Gastroesophageal sphincter (tissue), 4 donors: ENCODE results near the gene TMEM222. TPM values are rescaled to one million over a fixed set of nuclear protein-coding genes. Genes with fewer than 3 reads are reported as not detected.

Experiments used
- ATAC-seq: fragments of 150-250 bp; one replicate; pipeline ENCODE4 v1.9.1; 2016; ENCODE audit warnings: mild to moderate bottlenecking, moderate library complexity
- H3K27ac ChIP-seq, 4 donors: fragments of 200-600 bp; sonication (generic) in 3 of 4; 1 replicate in 3 of 4; 2 replicates in 1 of 4; pipeline ENCODE4 v1.5.1; 2016 to 2019
- H3K27me3 ChIP-seq: fragments of 200-600 bp; sonication (generic); one replicate; pipeline ENCODE4 v1.5.1; 2019
- H3K36me3 ChIP-seq, 2 donors: fragments of 200-600 bp; sonication (generic); one replicate each; pipeline ENCODE4 v1.5.1; 2019; ENCODE audit warnings: control low read depth in 1 of 2
- H3K4me1 ChIP-seq, 3 donors: fragments of 200-600 bp; sonication (generic); 1 replicate in 2 of 3; 2 replicates in 1 of 3; pipeline ENCODE4 v1.5.1; 2016 to 2019; ENCODE audit warnings: control low read depth in 2 of 3
- H3K4me3 ChIP-seq, 2 donors: fragments of 200-600 bp; sonication (generic); one replicate each; pipeline ENCODE4 v1.5.1; 2019; ENCODE audit warnings: mild to moderate bottlenecking in 1 of 2, moderate library complexity in 1 of 2
- H3K9me3 ChIP-seq, 3 donors: fragments of 200-600 bp; sonication (generic); one replicate each; pipeline ENCODE4 v1.5.1; 2017 to 2019; ENCODE audit warnings: control low read depth in 2 of 3
- EP300 ChIP-seq: sonication (generic); formaldehyde crosslinking; IDR thresholded peaks from one replicate; pipeline ENCODE4 v1.6.1; 2017; ENCODE audit warnings: antibody characterized with exemption, mild to moderate bottlenecking
- POLR2A ChIP-seq, 2 donors: fragments of 450-650 bp; IDR thresholded peaks; one replicate each; pipeline ENCODE4 v1.6.1; 2017; ENCODE audit warnings: antibody characterized with exemption in 2 of 2, mild to moderate bottlenecking in 2 of 2, moderate library complexity in 1 of 2
- POLR2AphosphoS5 ChIP-seq: sonication (generic); formaldehyde crosslinking; IDR thresholded peaks from one replicate; pipeline ENCODE4 v1.6.1; 2017; ENCODE audit warnings: antibody characterized with exemption
- WGBS, 2 donors: methylation state at CpG; one replicate each; pipeline ENCODE4 v1.1.5; 2018; ENCODE audit warnings: low coverage in 1 of 2; 5-methylcytosine and 5-hydroxymethylcytosine counted together
- total RNA-seq, 4 donors: library from RNA; depleted of rRNA; stranded (reverse); fragments of >200 nt; gene quantifications; one replicate each; pipeline ENCODE4 v1.1.0, GENCODE V29; 2016
- TF ChIP-seq, protein P1 (sequence below), 4 experiments: fragments of 200-600 bp in 2 of 4; fragments of 450-650 bp in 2 of 4; sonication (generic) in 1 of 4; IDR thresholded peaks; one replicate each; pipeline ENCODE4 v1.5.1; 2017 to 2019; ENCODE audit warnings: antibody characterized with exemption in 4 of 4, mild to moderate bottlenecking in 2 of 4, moderate library complexity in 2 of 4

Gene TMEM222
- total RNA-seq, 4 donors from 2014 or later = 15.6 to 28.6 (median 24.1) TPM

DNA sequence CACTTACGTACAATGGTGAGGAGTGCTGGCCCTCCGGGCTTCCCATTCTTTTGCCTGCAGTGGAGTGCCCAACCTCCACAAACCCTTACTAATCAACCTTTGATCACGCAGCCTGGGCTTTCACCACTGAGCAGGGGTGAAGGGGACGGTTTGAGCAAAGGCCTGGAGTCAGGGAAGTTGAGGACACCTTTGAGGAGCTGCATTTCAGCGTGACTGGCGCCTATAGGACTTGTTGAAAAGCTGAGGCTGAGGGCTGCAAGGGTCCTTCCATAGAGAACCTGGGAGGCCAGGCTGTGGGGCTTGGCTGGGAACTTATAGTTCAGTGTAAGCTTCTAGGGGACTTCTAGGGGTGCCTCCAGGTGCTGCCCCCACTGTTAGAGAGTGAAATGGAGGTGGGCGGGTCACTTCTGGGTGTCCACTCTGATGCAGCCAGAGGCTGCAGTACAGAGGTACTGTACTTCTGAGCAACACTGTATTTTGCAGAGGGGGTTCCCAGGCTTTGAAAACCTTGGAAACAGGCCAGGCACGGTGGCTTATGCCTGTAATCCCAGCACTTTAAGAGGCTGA lies 29.7 kb downstream of the TMEM222 start:
- Histone ChIP-seq H3K36me3 (peaks cover 0 to 40% of the 10 kb centered on the region in 2 donors), H3K27ac (peak overlapping the region in 3 of 4 donors; percentile 27 to 57 (median 48)), H3K4me1 (peaks cover 0 to 31% (median 20%) of the 10 kb centered on the region in 3 donors), H3K27me3 (peaks cover 44% of the 10 kb centered on the region), H3K4me3 (no peak overlapping the region), H3K9me3 (no peaks in the 10 kb centered on the region)
- TF ChIP-seq, protein P1, sequence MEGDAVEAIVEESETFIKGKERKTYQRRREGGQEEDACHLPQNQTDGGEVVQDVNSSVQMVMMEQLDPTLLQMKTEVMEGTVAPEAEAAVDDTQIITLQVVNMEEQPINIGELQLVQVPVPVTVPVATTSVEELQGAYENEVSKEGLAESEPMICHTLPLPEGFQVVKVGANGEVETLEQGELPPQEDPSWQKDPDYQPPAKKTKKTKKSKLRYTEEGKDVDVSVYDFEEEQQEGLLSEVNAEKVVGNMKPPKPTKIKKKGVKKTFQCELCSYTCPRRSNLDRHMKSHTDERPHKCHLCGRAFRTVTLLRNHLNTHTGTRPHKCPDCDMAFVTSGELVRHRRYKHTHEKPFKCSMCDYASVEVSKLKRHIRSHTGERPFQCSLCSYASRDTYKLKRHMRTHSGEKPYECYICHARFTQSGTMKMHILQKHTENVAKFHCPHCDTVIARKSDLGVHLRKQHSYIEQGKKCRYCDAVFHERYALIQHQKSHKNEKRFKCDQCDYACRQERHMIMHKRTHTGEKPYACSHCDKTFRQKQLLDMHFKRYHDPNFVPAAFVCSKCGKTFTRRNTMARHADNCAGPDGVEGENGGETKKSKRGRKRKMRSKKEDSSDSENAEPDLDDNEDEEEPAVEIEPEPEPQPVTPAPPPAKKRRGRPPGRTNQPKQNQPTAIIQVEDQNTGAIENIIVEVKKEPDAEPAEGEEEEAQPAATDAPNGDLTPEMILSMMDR (IDR thresholded peaks at IDR 0.05) = no peak
- TF ChIP-seq POLR2A (IDR thresholded peaks at IDR 0.05) (no peak), POLR2AphosphoS5 (no peak), EP300 (no peak)
- ATAC-seq = no peak
- 10% methylated on average over 2 of the region's 8 CpGs; no CpG with 5 or more reads in 1 of the 2 donors for WGBS, 2 donors

DNA sequence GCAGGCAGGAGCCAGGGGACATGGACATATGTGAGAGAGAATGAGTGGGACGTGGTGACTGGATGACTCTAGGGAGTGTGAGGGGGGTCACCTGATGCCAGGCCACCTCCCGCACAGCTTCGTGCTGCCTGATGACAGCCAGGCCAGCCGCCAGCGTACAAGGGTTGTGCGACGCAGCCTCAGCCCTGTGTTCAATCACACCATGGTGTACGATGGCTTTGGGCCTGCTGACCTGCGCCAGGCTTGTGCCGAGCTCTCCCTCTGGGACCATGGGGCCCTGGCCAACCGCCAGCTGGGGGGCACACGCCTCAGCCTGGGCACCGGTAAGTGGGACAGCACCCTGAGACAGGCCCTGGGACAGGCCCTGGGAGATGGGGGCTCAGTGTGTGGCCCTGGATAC lies 31.2 kb downstream of the TMEM222 start:
- ATAC-seq = no peak
- no peak for TF ChIP-seq POLR2AphosphoS5
- no peak for TF ChIP-seq EP300
- TF ChIP-seq, protein P1 (IDR thresholded peaks at IDR 0.05) = no peak
- TF ChIP-seq POLR2A (IDR thresholded peaks at IDR 0.05) = no peak
- Histone ChIP-seq H3K4me1 (peaks cover 0 to 45% (median 23%) of the 10 kb centered on the region in 3 donors), H3K27me3 (peaks cover 29% of the 10 kb centered on the region), H3K9me3 (no peaks in the 10 kb centered on the region), H3K4me3 (no peak overlapping the region), H3K36me3 (peaks cover 0 to 56% of the 10 kb centered on the region in 2 donors), H3K27ac (no peak overlapping the region)
- WGBS, 2 donors = 100% methylated on average over 3 of the region's 13 CpGs; no CpG with 5 or more reads in 1 of the 2 donors

DNA sequence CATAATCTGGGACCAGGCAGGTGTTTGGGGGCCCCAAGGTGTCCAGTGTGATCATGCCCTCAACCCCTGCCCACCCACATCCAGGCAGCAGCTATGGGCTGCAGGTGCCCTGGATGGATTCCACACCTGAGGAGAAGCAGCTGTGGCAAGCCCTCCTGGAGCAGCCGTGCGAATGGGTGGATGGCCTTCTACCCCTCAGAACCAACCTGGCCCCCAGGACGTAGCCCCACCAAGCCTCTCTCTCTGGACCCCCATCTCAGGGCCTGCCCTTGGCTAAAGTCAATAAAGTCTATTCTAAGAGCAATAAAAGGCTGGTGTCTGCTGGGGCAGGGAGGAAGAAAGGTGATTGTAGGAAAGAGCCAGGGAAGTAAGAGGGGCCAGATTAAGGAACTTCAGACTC lies 31.7 kb downstream of the TMEM222 start:
- no peak for ATAC-seq
- peaks cover 0 to 60% of the 10 kb centered on the region in 2 donors for H3K36me3 ChIP-seq
- peaks cover 25% of the 10 kb centered on the region for H3K27me3 ChIP-seq
- H3K27ac ChIP-seq = no peak overlapping the region
- H3K4me1 ChIP-seq = peaks cover 0 to 47% (median 23%) of the 10 kb centered on the region in 3 donors
- H3K4me3 ChIP-seq = no peak overlapping the region
- no peaks in the 10 kb centered on the region for H3K9me3 ChIP-seq
- TF ChIP-seq POLR2A (IDR thresholded peaks at IDR 0.05) = no peak
- no peak for TF ChIP-seq EP300
- no peak for TF ChIP-seq POLR2AphosphoS5
- TF ChIP-seq, protein P1 (IDR thresholded peaks at IDR 0.05) = no peak
- 80% methylated on average over 2 of the region's 3 CpGs; no CpG with 5 or more reads in 1 of the 2 donors for WGBS, 2 donors

DNA sequence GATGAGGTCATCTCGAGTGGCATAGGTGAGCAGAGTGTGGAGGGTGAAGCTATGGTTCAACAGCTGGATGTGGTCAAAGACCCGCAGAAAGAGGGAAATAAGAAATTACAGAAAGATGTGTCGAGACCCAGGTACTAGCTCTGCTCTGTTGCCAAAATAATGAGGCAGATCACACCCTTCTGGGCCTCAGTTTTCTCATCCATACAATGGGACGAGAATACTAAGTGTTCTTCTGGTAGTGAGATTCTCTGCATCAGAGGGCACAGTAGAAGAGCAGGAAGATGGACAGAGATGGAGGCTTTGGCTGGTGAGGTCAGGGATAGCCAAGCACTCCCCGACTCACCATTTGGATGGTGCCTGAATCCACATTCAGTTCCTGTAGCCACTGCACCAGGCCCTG lies 33.7 kb downstream of the TMEM222 start:
- H3K4me3 ChIP-seq = no peak overlapping the region
- H3K27ac ChIP-seq = no peak overlapping the region
- TF ChIP-seq, protein P1 (IDR thresholded peaks at IDR 0.05) = no peak
- TF ChIP-seq POLR2AphosphoS5 = no peak
- TF ChIP-seq POLR2A (IDR thresholded peaks at IDR 0.05) = no peak
- TF ChIP-seq EP300 = no peak
- no peaks in the 10 kb centered on the region for H3K9me3 ChIP-seq
- H3K27me3 ChIP-seq = peaks cover 5% of the 10 kb centered on the region
- H3K4me1 ChIP-seq = peaks cover 0 to 36% (median 9%) of the 10 kb centered on the region in 3 donors
- H3K36me3 ChIP-seq = peaks cover 0 to 81% of the 10 kb centered on the region in 2 donors
- 82 to 92% methylated on average over 5 of the region's 5 CpGs for WGBS, 2 donors
- ATAC-seq = no peak

DNA sequence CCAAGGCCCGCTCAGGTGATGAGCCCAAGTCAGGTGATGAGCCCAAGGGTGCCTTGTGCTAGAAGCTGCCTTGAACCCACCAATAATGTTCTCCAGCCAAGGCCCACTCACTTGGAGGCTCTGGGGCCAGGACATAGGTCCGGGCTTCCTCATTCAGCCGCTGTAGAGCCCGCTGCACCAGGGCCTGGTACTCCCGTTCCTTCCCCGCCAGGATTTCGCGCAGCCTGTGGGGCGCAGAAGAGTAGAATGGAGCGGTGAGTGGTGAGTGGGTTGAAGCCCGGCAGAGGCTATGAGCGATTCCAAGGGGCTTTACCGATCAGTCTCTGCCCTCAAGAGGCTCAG lies 34.3 kb downstream of the TMEM222 start:
- WGBS, 2 donors = 75 to 86% methylated on average over 1 to 2 of the region's 13 CpGs
- Histone ChIP-seq H3K4me1 (peaks cover 0 to 36% (median 3%) of the 10 kb centered on the region in 3 donors), H3K27ac (no peak overlapping the region), H3K9me3 (no peaks in the 10 kb centered on the region), H3K36me3 (peaks cover 0 to 86% of the 10 kb centered on the region in 2 donors), H3K4me3 (no peak overlapping the region), H3K27me3 (no peaks in the 10 kb centered on the region)
- TF ChIP-seq, protein P1 (IDR thresholded peaks at IDR 0.05) = no peak
- no peak for TF ChIP-seq EP300
- TF ChIP-seq POLR2A (IDR thresholded peaks at IDR 0.05) = no peak
- TF ChIP-seq POLR2AphosphoS5 = no peak
- no peak for ATAC-seq
